NCI-H2227 treated with DMSO at 0.1 percent for 48 hours (cell line): ENCODE data around the gene IFNW1.
"Not testable (repeated sequence)": the region's sequence is repeated elsewhere in the genome, so short reads cannot be mapped to it uniquely, and the experiment has no call there.

Experiments
- DNase-seq: peaks from one replicate; lab custom pipeline; 2025; lab: John Stamatoyannopoulos, UW

IFNW1 gene

DNA sequence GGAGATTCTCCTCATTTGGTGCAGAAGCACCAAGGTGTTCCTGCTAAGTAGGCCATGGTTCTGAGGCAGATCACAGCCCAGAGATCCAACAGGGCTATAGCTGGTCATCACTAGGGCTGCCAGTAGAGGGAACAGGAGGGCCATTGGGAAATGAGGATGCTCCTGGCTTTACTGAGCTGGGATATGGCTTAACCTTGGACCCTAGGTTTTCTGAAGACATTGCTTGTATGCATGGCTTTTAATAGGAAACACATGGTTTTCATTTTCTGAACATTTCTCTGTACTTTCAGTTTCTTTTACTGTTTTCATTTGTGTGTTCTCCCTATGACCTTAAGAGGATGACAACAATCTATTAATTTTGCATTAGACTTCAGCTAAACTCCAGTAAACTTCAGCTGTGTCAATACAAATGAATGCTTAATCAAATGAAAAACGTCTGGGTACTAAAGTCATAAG, at the start of gene IFNW1:
Gene IFNW1 (minus strand): TSS at position 406 of the 456 bp plus-strand sequence. CDS start 262 bp downstream, at position 144.
- DNase-seq = no peak

DNA sequence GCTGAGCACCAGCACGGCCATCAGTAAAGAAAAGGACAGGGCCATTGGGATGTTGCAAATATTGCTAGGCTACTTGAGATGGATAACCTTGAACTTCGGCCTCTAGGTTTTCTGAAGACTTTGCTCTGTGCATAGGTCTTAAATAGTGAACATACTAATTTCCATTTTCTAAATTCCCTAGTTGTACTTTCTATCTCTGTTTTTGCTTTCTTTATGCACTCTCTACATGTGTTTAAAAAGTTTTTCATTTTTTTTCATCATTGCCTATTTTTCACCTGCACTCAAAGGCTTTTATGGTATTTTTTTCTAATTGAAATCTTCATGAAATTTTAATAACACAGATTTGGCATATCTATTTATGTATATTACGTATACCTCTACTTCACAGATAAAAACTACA, 45.9 kb upstream of the IFNW1 start, which contains the start of gene IFNA4:
Gene IFNA4 (minus strand): TSS at position 101 of the 400 bp plus-strand sequence. CDS start 56 bp downstream, at position 45.
- not testable (repeated sequence) for DNase-seq

DNA sequence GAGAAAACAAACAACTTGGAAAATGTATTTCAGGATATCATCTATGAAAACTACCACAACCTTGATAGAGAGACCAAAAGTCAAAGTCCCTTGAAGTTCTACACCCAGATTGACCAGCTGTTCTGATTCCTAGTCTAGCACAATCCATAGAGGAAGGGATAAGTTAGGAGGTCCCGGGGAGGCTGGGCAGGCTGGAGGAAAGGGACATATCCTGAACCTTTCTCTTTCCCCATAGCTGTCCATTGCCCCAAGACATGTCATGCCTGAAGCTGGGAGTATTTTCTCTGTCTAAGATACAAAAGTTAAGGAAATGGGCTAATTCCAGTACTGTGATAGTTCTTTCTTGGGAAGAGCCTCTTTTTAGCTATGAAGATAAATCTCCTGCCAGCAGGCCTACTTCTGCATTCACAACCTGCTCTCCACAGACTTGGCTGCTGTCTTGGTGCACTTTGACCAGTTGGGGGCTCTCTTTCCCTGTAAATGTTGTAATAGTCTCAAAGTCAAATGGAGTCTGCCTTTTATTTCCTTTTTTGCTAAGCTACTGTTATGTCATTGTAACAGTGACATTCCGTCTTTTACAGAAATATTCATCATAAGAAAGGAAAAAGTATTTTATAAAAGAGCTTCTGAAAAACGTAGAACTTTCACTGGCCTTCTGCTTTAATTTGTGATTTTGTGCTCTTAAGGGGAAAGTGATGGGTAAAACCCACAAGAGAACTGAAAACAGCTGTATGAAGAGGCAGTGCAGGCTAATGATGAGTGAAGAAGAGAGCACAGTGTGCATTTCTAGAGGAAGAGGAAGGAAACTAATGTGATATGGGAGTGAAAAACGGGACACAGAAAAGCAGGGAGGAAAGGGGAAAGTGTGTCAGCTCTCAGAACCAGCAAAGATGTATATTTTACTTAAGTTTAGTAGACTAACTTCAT, 41.4 kb upstream of the IFNW1 start:
- DNase-seq = not testable (repeated sequence)

DNA sequence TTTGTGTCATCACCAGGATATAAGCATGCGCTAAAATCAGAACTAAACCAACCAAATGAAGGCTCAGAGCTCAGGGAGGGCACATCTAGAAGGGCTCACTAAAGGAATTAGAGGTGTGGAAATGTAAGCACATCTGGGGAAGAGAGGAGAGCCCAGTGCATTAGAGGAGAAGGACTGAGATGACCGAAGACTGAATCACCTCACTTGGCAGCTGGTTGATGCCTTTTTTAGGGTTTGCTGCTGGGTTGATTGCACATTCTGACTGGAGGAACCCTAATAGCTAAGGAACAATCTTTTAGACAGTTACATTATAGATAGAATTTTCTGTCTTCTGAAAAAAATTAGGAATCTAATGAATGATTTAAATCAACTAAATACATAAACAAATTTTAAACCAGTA, 33.0 kb upstream of the IFNW1 start:
- DNase-seq = no peak

GRCh38 chr9:21172156-21172555, 30.5 kb upstream of the IFNW1 start:
- DNase-seq = no peak

DNA sequence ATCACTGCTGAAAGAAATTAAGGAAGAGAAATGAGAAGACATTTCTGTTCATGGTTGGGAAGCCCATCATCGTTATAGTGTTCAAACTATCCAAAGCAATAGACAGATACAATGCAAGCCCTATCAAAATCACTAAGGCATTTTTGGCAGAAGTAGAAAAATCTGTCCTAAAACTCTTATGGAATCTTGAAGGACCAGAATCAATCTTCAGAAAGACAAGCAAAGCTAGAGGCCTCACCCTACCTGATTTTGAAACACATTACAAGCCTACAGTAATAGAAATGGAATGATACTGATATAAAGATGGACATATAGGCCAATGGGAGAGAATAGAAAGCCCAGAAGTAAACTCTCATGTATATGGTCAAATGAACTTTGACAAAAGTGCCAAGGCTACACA, 29.7 kb upstream of the IFNW1 start:
- DNase-seq = no peak

DNA sequence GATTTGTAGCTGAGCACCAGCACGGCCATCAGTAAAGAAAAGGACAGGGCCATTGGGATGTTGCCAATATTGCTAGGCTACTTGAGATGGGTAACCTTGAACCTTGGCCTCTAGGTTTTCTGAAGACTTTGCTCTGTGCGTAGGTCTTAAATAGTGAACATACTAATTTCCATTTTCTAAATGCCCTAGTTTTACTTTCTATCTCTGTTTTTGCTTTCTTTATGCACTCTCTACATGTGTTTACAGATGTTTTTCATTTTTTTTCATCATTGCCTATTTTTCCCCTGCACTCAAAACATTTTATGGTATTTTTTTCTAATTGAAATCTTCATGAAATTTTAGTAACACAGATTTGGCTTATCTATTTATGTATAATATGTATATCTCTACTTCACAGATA, 24.9 kb upstream of the IFNW1 start, which contains the start of gene IFNA21:
Gene IFNA21 (minus strand): TSS at position 101 of the 400 bp plus-strand sequence. CDS start 48 bp downstream, at position 53.
- not testable (repeated sequence) for DNase-seq

DNA sequence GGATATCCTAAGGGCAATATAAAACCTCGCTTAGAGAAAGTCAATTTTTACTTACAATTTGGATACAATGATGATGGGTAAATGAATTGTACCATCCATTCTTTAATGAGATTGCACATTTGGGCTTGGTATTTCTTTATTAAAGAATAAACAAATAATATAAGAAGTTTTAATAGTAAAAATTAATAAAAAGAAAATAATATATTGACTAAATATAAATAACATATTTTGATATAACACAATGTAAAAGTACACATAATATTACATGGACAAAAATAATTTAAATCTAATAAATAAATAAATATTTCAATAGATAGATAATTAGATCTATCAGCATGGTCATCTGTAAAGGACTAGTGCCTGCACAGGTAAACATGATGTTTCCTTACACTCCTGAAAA, 23.9 kb upstream of the IFNW1 start:
- DNase-seq = no peak

DNA sequence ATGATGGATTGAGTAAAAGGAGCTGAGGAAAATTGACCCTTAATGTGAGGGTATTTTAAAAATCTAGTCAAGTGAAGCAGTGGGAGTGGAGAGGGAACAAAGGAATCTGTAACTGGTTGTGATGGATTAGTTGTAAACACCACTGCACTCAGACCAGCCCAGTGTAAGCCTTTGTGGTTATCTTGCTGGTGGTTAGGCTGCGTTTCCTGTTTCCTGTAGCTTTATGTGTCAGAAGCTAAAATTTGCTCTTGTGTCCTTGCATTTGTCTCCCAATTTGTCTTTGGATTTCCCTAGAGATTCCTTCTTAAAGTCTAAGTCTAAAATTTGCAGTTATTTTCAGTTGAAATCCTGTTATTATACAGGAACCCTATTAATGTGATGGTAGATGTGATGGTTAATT, 18.5 kb upstream of the IFNW1 start:
- DNase-seq = no peak

DNA sequence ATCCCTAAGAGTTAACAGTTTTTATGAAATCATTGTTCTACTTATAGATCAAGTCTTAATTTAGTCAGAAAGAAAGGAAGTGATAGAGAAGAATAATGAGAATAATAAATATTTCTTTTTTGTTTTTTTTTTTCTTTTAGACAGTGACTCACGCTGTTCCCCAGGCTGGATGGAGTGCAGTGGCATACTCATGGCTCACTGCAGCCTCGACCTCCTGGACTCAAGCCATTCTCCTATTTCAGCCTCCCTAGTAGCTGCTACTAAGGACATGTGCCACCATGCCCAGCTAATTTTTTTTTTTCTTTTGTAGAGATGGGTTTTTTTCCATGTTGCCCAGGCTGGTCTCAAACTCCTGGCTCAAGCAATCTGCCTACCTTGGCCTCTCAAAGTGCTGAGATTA, 13.9 kb upstream of the IFNW1 start:
- no peak for DNase-seq

DNA sequence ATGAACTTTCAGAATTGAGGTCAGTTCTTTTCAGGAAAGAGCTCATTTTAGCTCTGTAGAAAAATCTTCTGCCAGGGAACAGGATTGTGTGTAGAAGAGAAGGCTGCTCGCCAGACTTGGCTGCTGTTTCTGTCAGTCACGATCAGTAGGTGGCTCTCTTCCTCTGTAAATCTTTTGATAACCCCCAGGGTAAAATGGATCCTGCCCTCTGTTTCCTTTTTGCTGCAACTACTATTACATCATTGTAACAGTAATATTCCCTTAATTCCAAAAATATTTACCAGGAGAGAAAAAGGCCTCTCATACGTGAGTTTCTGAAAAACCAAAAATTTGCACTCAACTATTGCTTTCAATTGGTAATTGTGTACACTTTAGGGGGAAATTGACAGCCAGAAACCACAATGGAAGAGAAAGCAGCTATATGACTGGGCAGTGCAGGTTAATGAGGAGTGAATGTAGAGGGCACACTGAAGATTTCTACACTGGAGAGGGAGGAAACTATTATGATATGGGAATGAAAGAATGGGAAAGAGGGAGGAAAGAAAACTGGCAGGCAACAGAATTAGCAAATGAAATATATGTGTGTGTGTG, 12.5 kb upstream of the IFNW1 start:
- DNase-seq = no peak

- no peak for DNase-seq
Observed at GRCh38 chr9:21153336-21154017, 11.8 kb upstream of the IFNW1 start.

GRCh38 chr9:21144603-21145002, 3.0 kb upstream of the IFNW1 start:
- DNase-seq = no peak

DNA sequence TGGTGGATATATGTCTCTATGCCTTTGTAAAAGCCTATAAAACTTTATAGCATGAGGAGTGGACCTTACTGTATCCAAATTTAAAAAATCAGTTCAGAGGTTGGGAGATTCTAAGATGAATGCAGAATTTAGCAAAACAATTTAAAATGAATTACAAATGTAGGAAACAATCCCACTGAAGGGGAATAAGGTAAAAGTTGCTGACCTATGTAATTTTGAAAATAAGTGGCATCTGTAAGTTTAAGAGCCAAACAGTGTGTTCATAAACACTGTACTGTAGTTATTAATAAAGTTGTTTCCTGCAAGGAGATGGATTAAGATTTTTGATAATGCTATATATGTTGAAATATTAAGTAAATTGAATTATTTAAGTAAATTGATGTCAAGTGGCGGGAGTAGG, 4.6 kb downstream of the IFNW1 start:
- DNase-seq = no peak

- no peak for DNase-seq
Observed at GRCh38 chr9:21135736-21136135, 5.9 kb downstream of the IFNW1 start.

DNA sequence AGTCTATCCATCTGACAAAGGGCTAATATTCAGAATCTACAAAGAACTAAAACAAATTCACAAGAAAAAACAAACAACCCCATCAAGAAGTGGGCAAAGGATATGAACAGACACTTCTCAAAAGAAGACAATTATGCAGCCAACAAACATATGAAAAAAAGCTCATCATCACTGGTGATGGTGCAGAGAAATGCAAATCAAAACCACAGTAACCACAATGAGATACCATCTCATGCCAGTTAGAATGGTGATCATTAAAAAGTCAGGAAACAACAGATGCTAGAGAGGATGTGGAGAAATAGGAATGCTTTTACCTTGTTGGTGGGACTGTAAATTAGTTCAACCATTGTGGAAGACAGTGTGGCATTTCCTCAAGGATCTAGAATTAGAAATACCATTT, 13.4 kb downstream of the IFNW1 start:
- DNase-seq = not testable (repeated sequence)

DNA sequence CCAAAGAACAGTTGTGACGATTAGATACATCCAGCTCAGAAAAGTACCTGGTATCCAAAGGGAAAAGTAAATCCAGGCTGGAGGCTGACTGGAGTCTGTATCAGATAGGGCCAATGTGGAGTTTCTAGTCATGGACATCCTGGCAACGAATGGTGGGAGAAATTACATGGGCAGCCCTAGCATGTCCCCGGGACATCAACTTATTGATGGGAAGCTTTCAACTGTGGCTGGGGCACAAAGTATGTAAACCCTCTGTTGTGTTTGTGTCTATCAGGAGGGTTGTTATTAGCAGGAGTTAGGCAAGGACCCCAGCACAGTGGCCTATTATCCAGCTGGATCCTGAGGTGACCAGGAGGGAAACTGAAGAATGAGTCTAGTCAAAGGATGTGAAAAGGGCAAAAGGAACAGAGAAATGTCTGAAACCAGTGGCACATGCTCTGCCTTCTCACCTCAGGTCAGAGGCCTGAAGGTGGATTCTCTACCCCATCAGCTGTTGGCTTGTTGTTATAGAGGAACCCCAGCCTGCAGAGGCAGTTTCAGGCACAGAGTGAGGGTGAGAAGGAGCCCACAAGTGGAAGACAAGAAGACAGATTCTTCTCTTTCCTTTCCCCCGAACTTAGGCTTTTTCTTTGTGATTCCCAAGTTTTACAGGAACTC, 19.9 kb downstream of the IFNW1 start:
- DNase-seq = no peak

DNA sequence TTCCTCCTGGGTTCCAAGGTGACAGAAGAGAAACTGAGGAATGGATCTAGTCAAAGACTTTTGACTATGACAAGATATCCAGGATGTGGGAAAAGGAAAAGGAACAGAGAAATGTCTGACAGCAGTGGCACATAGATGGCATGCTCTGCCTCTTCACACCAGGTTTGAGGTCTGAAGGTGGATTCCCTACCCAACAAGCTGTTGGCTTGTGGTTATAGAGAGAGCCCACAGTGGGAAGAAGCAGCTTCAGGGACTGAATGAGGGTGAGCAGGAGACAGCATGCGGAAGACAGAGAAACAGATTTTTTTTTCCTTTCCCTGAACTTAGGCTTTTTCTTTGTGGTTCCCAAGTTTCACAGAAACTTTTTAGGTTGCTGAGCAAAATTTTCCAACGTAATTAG, 20.6 kb downstream of the IFNW1 start:
- no peak for DNase-seq

- no peak for DNase-seq
Observed at GRCh38 chr9:21119093-21119770, 22.4 kb downstream of the IFNW1 start.

- no peak for DNase-seq
Observed at GRCh38 chr9:21114311-21114710, 27.3 kb downstream of the IFNW1 start.
